GM23338 (cell line): Measurements from ENCODE around the gene PGBD2. TPM values are rescaled to one million over a fixed set of nuclear protein-coding genes. Genes with fewer than 3 reads are reported as not detected.

Source experiments
- ATAC-seq: fragments of 200-7000 bp; cut with Tn5 transposase; 3 replicates; pipeline ENCODE4 v1.9.1; 2020
- DNase-seq: peaks from one replicate; pipeline ENCODE4 v3.0.0-alpha.2; 2015; ENCODE audit warnings: low spot score
- H2AFZ ChIP-seq: fragments of 200-600 bp; sonication (generic); 2 replicates; pipeline ENCODE4 v1.8.0; 2016; ENCODE audit warnings: antibody characterized with exemption, mild to moderate bottlenecking, moderate library complexity
- H3F3A ChIP-seq: fragments of 200-600 bp; sonication (generic); replicated peaks from 2 replicates; pipeline ENCODE4 v1.8.0; 2017; ENCODE audit warnings: antibody characterized with exemption, mixed run types, low read depth
- H3K27ac ChIP-seq: fragments of 200-600 bp; sonication (generic); 2 replicates; pipeline ENCODE4 v1.6.1; 2016; ENCODE audit warnings: low read depth
- H3K27me3 ChIP-seq: fragments of 200-600 bp; sonication (generic); 2 replicates; pipeline ENCODE4 v1.8.0; 2016; ENCODE audit warnings: mild to moderate bottlenecking, mixed run types, moderate library complexity; ENCODE audit not compliant: insufficient read depth
- H3K36me3 ChIP-seq: fragments of 200-600 bp; sonication (generic); 2 replicates; pipeline ENCODE4 v1.8.0; 2016; ENCODE audit warnings: mild to moderate bottlenecking; ENCODE audit not compliant: insufficient read depth
- H3K4me1 ChIP-seq: fragments of 200-600 bp; sonication (generic); 2 replicates; pipeline ENCODE4 v1.8.0; 2016; ENCODE audit warnings: mild to moderate bottlenecking, moderate library complexity; ENCODE audit not compliant: insufficient read depth
- H3K4me2 ChIP-seq: fragments of 200-600 bp; sonication (generic); 2 replicates; pipeline ENCODE4 v1.7.1; 2017; ENCODE audit warnings: mixed run types
- H3K4me3 ChIP-seq: fragments of 200-600 bp; sonication (generic); 2 replicates; pipeline ENCODE4 v1.6.1; 2016; ENCODE audit warnings: mixed run types
- H3K79me2 ChIP-seq: fragments of 200-600 bp; sonication (generic); replicated peaks from 2 replicates; pipeline ENCODE4 v1.8.0; 2017; ENCODE audit warnings: mild to moderate bottlenecking; ENCODE audit not compliant: insufficient read depth
- H3K9me2 ChIP-seq: fragments of 200-600 bp; sonication (generic); 2 replicates; pipeline ENCODE4 v1.8.0; 2017; ENCODE audit not compliant: insufficient read depth
- H4K20me1 ChIP-seq: fragments of 200-600 bp; sonication (generic); replicated peaks from 2 replicates; pipeline ENCODE4 v1.8.0; 2017; ENCODE audit warnings: mild to moderate bottlenecking; ENCODE audit not compliant: insufficient read depth
- H3K27ac Mint-ChIP-seq: 2 replicates; pipeline ENCODE4 v1.8.0; 2020; ENCODE audit warnings: inconsistent platforms, mild to moderate bottlenecking, moderate library complexity, mixed read lengths
- H3K27me3 Mint-ChIP-seq: 3 replicates; pipeline ENCODE4 v1.8.0; 2022; ENCODE audit warnings: low read depth, mild to moderate bottlenecking, moderate library complexity, mixed read lengths, inconsistent platforms; ENCODE audit not compliant: insufficient read depth, poor library complexity
- H3K36me3 Mint-ChIP-seq: 3 replicates; pipeline ENCODE4 v1.8.0; 2021; ENCODE audit warnings: low read depth, mild to moderate bottlenecking, inconsistent platforms, moderate library complexity, mixed read lengths
- H3K4me1 Mint-ChIP-seq: 3 replicates; pipeline ENCODE4 v1.8.0; 2020; ENCODE audit warnings: mild to moderate bottlenecking, inconsistent platforms, mixed read lengths
- H3K4me3 Mint-ChIP-seq: 3 replicates; pipeline ENCODE4 v1.8.0; 2021; ENCODE audit warnings: moderate library complexity, mild to moderate bottlenecking, inconsistent platforms, mixed read lengths
- H3K9me3 Mint-ChIP-seq: 3 replicates; pipeline ENCODE4 v1.8.0; 2020; ENCODE audit warnings: moderate library complexity, mild to moderate bottlenecking, inconsistent platforms, mixed read lengths
- CREB1 ChIP-seq: fragments of 250-450 bp; sonication (Bioruptor Pico); IDR thresholded peaks from 2 replicates; pipeline ENCODE4 v1.5.0; 2020; ENCODE audit warnings: low read depth, mild to moderate bottlenecking, moderate library complexity
- ETS1 ChIP-seq: IDR thresholded peaks from 2 replicates; pipeline ENCODE4 v1.6.1; 2016; ENCODE audit warnings: antibody characterized with exemption
- EZH2 ChIP-seq: fragments of 200-600 bp; sonication (generic); IDR thresholded peaks from one replicate; pipeline ENCODE4 v1.8.0; 2017; ENCODE audit warnings: antibody characterized with exemption, mild to moderate bottlenecking, low read depth; ENCODE audit not compliant: unreplicated experiment
- EZH2phosphoT487 ChIP-seq: fragments of 200-600 bp; sonication (generic); IDR thresholded peaks from one replicate; pipeline ENCODE4 v1.8.1; 2018; ENCODE audit warnings: antibody characterized with exemption; ENCODE audit not compliant: unreplicated experiment
- JUNB ChIP-seq: IDR thresholded peaks from one replicate; pipeline ENCODE4 v1.6.1; 2016; ENCODE audit warnings: antibody characterized with exemption; ENCODE audit not compliant: unreplicated experiment
- NANOG ChIP-seq: IDR thresholded peaks from 2 replicates; pipeline ENCODE4 v1.6.1; 2016; ENCODE audit warnings: antibody characterized with exemption, borderline replicate concordance
- POLR2AphosphoS5 ChIP-seq: IDR thresholded peaks from 2 replicates; pipeline ENCODE4 v1.6.1; 2016; ENCODE audit warnings: antibody characterized with exemption, low read depth
- STAT1 ChIP-seq: IDR thresholded peaks from one replicate; pipeline ENCODE4 v1.6.1; 2016; ENCODE audit warnings: antibody characterized with exemption; ENCODE audit not compliant: unreplicated experiment
- ZNF114 ChIP-seq: fragments of 250-450 bp; sonication (Bioruptor Pico); IDR thresholded peaks from 2 replicates; pipeline ENCODE4 v1.5.0; 2020; ENCODE audit warnings: mild to moderate bottlenecking, moderate library complexity
- ZNF331 ChIP-seq: fragments of 250-450 bp; sonication (Bioruptor Pico); IDR thresholded peaks from 2 replicates; pipeline ENCODE4 v1.5.0; 2020; ENCODE audit warnings: low read depth, mild to moderate bottlenecking, moderate library complexity
- polyA plus RNA-seq: library from polyadenylated mRNA; unstranded; fragments of >200 nt; fragmentation: Nextera tagmentation; extraction: Ambion mirVana; gene quantifications from 2 replicates; pipeline ENCODE4 v1.2.1, GENCODE V29; 2016
- total RNA-seq: library from RNA; depleted of rRNA; stranded (reverse); fragments of >200 nt; shearing (Covaris generic); gene quantifications from 2 replicates; pipeline ENCODE4 v1.2.3, GENCODE V29; 2014
- TF ChIP-seq, protein P1 (sequence below), 2 experiments: fragments of 200-600 bp in 1 of 2; sonication (generic) in 1 of 2; conservative IDR thresholded peaks; 2 replicates each; pipeline versions ENCODE4 v1.5.1 to v1.6.1; 2016 to 2017; ENCODE audit warnings: antibody characterized with exemption in 2 of 2, low read depth in 2 of 2, mild to moderate bottlenecking in 2 of 2, moderate library complexity in 1 of 2
- TF ChIP-seq, protein P2 (sequence below): fragments of 250-450 bp; sonication (Bioruptor Pico); IDR thresholded peaks from 2 replicates; pipeline ENCODE4 v1.5.0; 2020; ENCODE audit warnings: mild to moderate bottlenecking, moderate library complexity
- TF ChIP-seq, protein P3 (sequence below): IDR thresholded peaks from one replicate; pipeline ENCODE4 v1.6.1; 2018; ENCODE audit warnings: antibody characterized with exemption; ENCODE audit not compliant: unreplicated experiment

PGBD2 gene
- total and polyA plus RNA-seq, 2 experiments from 2014 or later: 4.8 to 10.2 TPM

- no peak overlapping the region for H3K4me3 Mint-ChIP-seq
- peaks cover 21% of the 10 kb centered on the region for H3K4me1 Mint-ChIP-seq
- Histone ChIP-seq H3K4me1 (peaks cover 18% of the 10 kb centered on the region), H3K36me3 (no peaks in the 10 kb centered on the region), H3K79me2 (no peaks in the 10 kb centered on the region), H2AFZ (no peak overlapping the region), H3K4me2 (no peak overlapping the region), H3K27me3 (no peaks in the 10 kb centered on the region), H3K27ac (no peak overlapping the region), H3K9me2 (no peaks in the 10 kb centered on the region), H3K4me3 (no peak overlapping the region), H3F3A (no peaks in the 10 kb centered on the region), H4K20me1 (no peaks in the 10 kb centered on the region)
- DNase-seq: no peak
- no peak overlapping the region for H3K27ac Mint-ChIP-seq
- ATAC-seq: no peak
- H3K36me3 Mint-ChIP-seq: no peaks in the 10 kb centered on the region
- TF ChIP-seq ETS1: no peak
- TF ChIP-seq EZH2: no peak
- no peak for TF ChIP-seq POLR2AphosphoS5
- TF ChIP-seq, protein P1, sequence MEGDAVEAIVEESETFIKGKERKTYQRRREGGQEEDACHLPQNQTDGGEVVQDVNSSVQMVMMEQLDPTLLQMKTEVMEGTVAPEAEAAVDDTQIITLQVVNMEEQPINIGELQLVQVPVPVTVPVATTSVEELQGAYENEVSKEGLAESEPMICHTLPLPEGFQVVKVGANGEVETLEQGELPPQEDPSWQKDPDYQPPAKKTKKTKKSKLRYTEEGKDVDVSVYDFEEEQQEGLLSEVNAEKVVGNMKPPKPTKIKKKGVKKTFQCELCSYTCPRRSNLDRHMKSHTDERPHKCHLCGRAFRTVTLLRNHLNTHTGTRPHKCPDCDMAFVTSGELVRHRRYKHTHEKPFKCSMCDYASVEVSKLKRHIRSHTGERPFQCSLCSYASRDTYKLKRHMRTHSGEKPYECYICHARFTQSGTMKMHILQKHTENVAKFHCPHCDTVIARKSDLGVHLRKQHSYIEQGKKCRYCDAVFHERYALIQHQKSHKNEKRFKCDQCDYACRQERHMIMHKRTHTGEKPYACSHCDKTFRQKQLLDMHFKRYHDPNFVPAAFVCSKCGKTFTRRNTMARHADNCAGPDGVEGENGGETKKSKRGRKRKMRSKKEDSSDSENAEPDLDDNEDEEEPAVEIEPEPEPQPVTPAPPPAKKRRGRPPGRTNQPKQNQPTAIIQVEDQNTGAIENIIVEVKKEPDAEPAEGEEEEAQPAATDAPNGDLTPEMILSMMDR (conservative IDR thresholded peaks at IDR 0.05; ENCODE audit: low read depth in 2 of 2): no peak
- TF ChIP-seq ZNF331 (CRISPR knock-in tag): no peak
- no peak for TF ChIP-seq ZNF114
- TF ChIP-seq, protein P2, sequence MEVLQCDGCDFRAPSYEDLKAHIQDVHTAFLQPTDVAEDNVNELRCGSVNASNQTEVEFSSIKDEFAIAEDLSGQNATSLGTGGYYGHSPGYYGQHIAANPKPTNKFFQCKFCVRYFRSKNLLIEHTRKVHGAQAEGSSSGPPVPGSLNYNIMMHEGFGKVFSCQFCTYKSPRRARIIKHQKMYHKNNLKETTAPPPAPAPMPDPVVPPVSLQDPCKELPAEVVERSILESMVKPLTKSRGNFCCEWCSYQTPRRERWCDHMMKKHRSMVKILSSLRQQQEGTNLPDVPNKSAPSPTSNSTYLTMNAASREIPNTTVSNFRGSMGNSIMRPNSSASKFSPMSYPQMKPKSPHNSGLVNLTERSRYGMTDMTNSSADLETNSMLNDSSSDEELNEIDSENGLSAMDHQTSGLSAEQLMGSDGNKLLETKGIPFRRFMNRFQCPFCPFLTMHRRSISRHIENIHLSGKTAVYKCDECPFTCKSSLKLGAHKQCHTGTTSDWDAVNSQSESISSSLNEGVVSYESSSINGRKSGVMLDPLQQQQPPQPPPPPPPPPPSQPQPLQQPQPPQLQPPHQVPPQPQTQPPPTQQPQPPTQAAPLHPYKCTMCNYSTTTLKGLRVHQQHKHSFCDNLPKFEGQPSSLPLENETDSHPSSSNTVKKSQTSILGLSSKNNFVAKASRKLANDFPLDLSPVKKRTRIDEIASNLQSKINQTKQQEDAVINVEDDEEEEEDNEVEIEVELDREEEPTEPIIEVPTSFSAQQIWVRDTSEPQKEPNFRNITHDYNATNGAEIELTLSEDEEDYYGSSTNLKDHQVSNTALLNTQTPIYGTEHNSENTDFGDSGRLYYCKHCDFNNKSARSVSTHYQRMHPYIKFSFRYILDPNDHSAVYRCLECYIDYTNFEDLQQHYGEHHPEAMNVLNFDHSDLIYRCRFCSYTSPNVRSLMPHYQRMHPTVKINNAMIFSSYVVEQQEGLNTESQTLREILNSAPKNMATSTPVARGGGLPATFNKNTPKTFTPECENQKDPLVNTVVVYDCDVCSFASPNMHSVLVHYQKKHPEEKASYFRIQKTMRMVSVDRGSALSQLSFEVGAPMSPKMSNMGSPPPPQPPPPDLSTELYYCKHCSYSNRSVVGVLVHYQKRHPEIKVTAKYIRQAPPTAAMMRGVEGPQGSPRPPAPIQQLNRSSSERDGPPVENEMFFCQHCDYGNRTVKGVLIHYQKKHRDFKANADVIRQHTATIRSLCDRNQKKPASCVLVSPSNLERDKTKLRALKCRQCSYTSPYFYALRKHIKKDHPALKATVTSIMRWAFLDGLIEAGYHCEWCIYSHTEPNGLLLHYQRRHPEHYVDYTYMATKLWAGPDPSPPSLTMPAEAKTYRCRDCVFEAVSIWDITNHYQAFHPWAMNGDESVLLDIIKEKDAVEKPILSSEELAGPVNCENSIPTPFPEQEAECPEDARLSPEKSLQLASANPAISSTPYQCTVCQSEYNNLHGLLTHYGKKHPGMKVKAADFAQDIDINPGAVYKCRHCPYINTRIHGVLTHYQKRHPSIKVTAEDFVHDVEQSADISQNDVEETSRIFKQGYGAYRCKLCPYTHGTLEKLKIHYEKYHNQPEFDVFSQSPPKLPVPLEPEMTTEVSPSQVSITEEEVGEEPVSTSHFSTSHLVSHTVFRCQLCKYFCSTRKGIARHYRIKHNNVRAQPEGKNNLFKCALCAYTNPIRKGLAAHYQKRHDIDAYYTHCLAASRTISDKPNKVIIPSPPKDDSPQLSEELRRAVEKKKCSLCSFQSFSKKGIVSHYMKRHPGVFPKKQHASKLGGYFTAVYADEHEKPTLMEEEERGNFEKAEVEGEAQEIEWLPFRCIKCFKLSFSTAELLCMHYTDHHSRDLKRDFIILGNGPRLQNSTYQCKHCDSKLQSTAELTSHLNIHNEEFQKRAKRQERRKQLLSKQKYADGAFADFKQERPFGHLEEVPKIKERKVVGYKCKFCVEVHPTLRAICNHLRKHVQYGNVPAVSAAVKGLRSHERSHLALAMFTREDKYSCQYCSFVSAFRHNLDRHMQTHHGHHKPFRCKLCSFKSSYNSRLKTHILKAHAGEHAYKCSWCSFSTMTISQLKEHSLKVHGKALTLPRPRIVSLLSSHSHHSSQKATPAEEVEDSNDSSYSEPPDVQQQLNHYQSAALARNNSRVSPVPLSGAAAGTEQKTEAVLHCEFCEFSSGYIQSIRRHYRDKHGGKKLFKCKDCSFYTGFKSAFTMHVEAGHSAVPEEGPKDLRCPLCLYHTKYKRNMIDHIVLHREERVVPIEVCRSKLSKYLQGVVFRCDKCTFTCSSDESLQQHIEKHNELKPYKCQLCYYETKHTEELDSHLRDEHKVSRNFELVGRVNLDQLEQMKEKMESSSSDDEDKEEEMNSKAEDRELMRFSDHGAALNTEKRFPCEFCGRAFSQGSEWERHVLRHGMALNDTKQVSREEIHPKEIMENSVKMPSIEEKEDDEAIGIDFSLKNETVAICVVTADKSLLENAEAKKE (CRISPR knock-in tag): no peak
- TF ChIP-seq STAT1: no peak
- TF ChIP-seq CREB1: no peak
- no peak for TF ChIP-seq JUNB
- TF ChIP-seq EZH2phosphoT487: no peak
- no peak for TF ChIP-seq NANOG
- TF ChIP-seq, protein P3, sequence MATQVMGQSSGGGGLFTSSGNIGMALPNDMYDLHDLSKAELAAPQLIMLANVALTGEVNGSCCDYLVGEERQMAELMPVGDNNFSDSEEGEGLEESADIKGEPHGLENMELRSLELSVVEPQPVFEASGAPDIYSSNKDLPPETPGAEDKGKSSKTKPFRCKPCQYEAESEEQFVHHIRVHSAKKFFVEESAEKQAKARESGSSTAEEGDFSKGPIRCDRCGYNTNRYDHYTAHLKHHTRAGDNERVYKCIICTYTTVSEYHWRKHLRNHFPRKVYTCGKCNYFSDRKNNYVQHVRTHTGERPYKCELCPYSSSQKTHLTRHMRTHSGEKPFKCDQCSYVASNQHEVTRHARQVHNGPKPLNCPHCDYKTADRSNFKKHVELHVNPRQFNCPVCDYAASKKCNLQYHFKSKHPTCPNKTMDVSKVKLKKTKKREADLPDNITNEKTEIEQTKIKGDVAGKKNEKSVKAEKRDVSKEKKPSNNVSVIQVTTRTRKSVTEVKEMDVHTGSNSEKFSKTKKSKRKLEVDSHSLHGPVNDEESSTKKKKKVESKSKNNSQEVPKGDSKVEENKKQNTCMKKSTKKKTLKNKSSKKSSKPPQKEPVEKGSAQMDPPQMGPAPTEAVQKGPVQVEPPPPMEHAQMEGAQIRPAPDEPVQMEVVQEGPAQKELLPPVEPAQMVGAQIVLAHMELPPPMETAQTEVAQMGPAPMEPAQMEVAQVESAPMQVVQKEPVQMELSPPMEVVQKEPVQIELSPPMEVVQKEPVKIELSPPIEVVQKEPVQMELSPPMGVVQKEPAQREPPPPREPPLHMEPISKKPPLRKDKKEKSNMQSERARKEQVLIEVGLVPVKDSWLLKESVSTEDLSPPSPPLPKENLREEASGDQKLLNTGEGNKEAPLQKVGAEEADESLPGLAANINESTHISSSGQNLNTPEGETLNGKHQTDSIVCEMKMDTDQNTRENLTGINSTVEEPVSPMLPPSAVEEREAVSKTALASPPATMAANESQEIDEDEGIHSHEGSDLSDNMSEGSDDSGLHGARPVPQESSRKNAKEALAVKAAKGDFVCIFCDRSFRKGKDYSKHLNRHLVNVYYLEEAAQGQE: no peak
- peaks cover 9% of the 10 kb centered on the region for H3K27me3 Mint-ChIP-seq
- no peaks in the 10 kb centered on the region for H3K9me3 Mint-ChIP-seq
Observed at GRCh38 chr1:248894837-248895236, 11.2 kb upstream of the PGBD2 start.
